ENCODE measurements around the gene SPTAN1.

Gene SPTAN1

GRCh38 chr9:128677794-128678193 lies 125.4 kb downstream of the SPTAN1 start:
- DNase-seq: no peak

Measured in fibroblast of skin of scalp (primary cell).